Liver (tissue), 3 donors: ENCODE results near the gene ITPA.

Experiments
- FOXA1 ChIP-seq: IDR thresholded peaks from 2 replicates; pipeline ENCODE4 v1.6.1; 2016; ENCODE audit warnings: antibody characterized with exemption
- GABPA ChIP-seq, 2 donors: IDR thresholded peaks in 1 of 2; conservative IDR thresholded peaks in 1 of 2; 2 replicates each; pipeline ENCODE4 v1.6.1; 2016; ENCODE audit warnings: antibody characterized with exemption in 2 of 2, mild to moderate bottlenecking in 1 of 2, moderate library complexity in 1 of 2
- HNF4A ChIP-seq, 2 donors: conservative IDR thresholded peaks; 2 replicates each; pipeline ENCODE4 v1.6.1; 2016; ENCODE audit warnings: antibody characterized with exemption in 2 of 2, mild to moderate bottlenecking in 2 of 2
- RAD21 ChIP-seq, 2 donors: IDR thresholded peaks; 2 replicates each; pipeline ENCODE4 v1.6.1; 2016; ENCODE audit warnings: antibody characterized with exemption in 2 of 2, mild to moderate bottlenecking in 2 of 2
- SP1 ChIP-seq: IDR thresholded peaks from 2 replicates; pipeline ENCODE4 v1.6.1; 2018; ENCODE audit warnings: antibody characterized with exemption, mild to moderate bottlenecking
- TF ChIP-seq, protein P1 (sequence below): fragments of 150-350 bp; IDR thresholded peaks from 2 replicates; pipeline ENCODE4 v1.5.1; 2017; ENCODE audit warnings: improper control_type of control experiment, low read depth, low read length; ENCODE audit not compliant: missing input control
- TF ChIP-seq, protein P2 (sequence below): IDR thresholded peaks from 2 replicates; pipeline ENCODE4 v1.6.1; 2016; ENCODE audit warnings: antibody characterized with exemption, mild to moderate bottlenecking
- donor health status: healthy.
- donor health status: healthy.

GRCh38 chr20:3235666-3236324, 26.5 kb downstream of the ITPA start:
- TF ChIP-seq FOXA1 (no peak), GABPA (IDR thresholded peaks at IDR 0.05 in 1 of 2, conservative IDR thresholded peaks at IDR 0.05 in 1 of 2) (no peak), RAD21 (IDR thresholded peaks at IDR 0.05) (no peak), HNF4A (conservative IDR thresholded peaks at IDR 0.05) (no peak), SP1 (no peak)
- TF ChIP-seq, protein P1, sequence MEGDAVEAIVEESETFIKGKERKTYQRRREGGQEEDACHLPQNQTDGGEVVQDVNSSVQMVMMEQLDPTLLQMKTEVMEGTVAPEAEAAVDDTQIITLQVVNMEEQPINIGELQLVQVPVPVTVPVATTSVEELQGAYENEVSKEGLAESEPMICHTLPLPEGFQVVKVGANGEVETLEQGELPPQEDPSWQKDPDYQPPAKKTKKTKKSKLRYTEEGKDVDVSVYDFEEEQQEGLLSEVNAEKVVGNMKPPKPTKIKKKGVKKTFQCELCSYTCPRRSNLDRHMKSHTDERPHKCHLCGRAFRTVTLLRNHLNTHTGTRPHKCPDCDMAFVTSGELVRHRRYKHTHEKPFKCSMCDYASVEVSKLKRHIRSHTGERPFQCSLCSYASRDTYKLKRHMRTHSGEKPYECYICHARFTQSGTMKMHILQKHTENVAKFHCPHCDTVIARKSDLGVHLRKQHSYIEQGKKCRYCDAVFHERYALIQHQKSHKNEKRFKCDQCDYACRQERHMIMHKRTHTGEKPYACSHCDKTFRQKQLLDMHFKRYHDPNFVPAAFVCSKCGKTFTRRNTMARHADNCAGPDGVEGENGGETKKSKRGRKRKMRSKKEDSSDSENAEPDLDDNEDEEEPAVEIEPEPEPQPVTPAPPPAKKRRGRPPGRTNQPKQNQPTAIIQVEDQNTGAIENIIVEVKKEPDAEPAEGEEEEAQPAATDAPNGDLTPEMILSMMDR = no peak
- TF ChIP-seq, protein P2, sequence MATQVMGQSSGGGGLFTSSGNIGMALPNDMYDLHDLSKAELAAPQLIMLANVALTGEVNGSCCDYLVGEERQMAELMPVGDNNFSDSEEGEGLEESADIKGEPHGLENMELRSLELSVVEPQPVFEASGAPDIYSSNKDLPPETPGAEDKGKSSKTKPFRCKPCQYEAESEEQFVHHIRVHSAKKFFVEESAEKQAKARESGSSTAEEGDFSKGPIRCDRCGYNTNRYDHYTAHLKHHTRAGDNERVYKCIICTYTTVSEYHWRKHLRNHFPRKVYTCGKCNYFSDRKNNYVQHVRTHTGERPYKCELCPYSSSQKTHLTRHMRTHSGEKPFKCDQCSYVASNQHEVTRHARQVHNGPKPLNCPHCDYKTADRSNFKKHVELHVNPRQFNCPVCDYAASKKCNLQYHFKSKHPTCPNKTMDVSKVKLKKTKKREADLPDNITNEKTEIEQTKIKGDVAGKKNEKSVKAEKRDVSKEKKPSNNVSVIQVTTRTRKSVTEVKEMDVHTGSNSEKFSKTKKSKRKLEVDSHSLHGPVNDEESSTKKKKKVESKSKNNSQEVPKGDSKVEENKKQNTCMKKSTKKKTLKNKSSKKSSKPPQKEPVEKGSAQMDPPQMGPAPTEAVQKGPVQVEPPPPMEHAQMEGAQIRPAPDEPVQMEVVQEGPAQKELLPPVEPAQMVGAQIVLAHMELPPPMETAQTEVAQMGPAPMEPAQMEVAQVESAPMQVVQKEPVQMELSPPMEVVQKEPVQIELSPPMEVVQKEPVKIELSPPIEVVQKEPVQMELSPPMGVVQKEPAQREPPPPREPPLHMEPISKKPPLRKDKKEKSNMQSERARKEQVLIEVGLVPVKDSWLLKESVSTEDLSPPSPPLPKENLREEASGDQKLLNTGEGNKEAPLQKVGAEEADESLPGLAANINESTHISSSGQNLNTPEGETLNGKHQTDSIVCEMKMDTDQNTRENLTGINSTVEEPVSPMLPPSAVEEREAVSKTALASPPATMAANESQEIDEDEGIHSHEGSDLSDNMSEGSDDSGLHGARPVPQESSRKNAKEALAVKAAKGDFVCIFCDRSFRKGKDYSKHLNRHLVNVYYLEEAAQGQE = no peak
